Hepatocyte (in vitro differentiated cells): ENCODE data around the gene FOLR1.

Source experiments
- CTCF ChIP-seq: fragments of 200-600 bp; sonication (generic); IDR thresholded peaks from 2 replicates; pipeline ENCODE4 v1.5.1; 2016; ENCODE audit warnings: antibody characterized with exemption, mild to moderate bottlenecking; ENCODE audit not compliant: poor library complexity
- EZH2 ChIP-seq: fragments of 200-600 bp; sonication (generic); IDR thresholded peaks from 2 replicates; pipeline ENCODE4 v1.6.1; 2016; ENCODE audit warnings: antibody characterized with exemption, mild to moderate bottlenecking, borderline replicate concordance
- EZH2phosphoT487 ChIP-seq: fragments of 200-600 bp; sonication (generic); IDR thresholded peaks from one replicate; pipeline ENCODE4 v1.6.1; 2018; ENCODE audit warnings: antibody characterized with exemption, mild to moderate bottlenecking, low read depth, moderate library complexity; ENCODE audit not compliant: unreplicated experiment, severe bottlenecking

DNA sequence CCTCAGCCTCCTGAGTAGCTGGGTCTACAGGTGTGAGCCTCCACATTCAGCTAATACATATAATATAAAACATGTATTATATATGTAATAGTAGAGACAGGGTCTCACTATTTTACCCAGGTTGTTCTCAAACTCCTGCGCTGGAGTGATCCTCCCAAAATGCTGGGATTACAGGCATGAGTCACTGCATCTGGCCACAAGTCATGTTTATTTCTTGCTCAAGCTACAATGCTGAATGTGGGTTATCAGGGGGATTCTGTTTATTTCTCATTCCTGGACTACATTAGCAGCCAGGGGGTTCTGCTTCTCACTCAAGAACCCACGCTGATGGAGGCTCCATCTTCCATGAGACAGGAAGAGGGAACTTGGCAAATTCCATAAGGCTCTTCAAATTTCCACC is 31.6 kb upstream of the FOLR1 start:
- no peak for TF ChIP-seq CTCF
- no peak for TF ChIP-seq EZH2
- no peak for TF ChIP-seq EZH2phosphoT487
